Measurements from ENCODE around the gene ARSJ.

DNA sequence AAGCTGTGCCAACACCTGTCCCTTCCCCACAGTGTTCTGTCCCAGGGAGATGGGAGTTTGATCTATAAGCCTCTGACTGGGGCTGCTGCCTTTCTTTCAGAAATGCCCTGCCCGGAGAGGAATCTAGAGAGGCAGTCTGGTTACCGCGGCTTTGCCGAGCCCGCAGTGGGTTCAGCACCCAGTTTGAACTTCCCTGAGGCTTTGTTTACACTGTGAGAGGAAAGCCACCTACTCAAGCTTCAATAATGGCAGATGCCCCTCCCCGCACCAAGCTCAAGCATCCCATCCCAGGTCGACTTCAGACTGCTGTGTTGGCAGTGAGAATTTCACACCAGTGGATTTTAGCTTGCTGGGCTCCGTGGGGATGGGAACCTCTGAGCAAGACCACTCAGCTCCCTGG lies 33.3 kb upstream of the ARSJ start:
- no peak for TF ChIP-seq CTCF (IDR thresholded peaks at IDR 0.05; ENCODE audit: low read length)
- no peak for TF ChIP-seq EZH2phosphoT487 (IDR thresholded peaks at IDR 0.05; ENCODE audit: low read length)
- no peak for TF ChIP-seq EZH2 (optimal IDR thresholded peaks at IDR 0.05; ENCODE audit: low read depth, low read length)
